CD8-positive, alpha-beta memory T cell (primary cell): ENCODE results near the gene HCK. TPM values are rescaled to one million over a fixed set of nuclear protein-coding genes. Genes with fewer than 3 reads are reported as not detected.

Experiments used
- CTCF ChIA-PET: fragments of 350-600 bp; sonication (Branson Sonifier 250); formaldehyde crosslinking; loops from one replicate; lab custom pipeline; 2021; ENCODE audit warnings: antibody characterized with exemption; lab: Charles Lee
- POLR2A ChIA-PET: fragments of 350-600 bp; sonication (Branson Sonifier 250); formaldehyde crosslinking; loops from one replicate; lab custom pipeline; 2021; ENCODE audit warnings: antibody characterized with exemption; lab: Charles Lee
- DNase-seq, 5 donors: peaks; one replicate each; pipeline versions ENCODE4 v3.0.0 to v3.0.0-alpha.2; 2020 to 2022; ENCODE audit warnings: mixed read lengths in 1 of 5
- H3K27ac ChIP-seq: one replicate; pipeline ENCODE4 v1.7.0; 2013; ENCODE audit warnings: low read depth, mild to moderate bottlenecking, low read length, moderate library complexity
- H3K27me3 ChIP-seq: 2 replicates; pipeline ENCODE4 v1.7.0; 2013; ENCODE audit warnings: low read length, mild to moderate bottlenecking; ENCODE audit not compliant: insufficient read depth, poor library complexity, severe bottlenecking
- H3K36me3 ChIP-seq: 2 replicates; pipeline ENCODE4 v1.7.0; 2013; ENCODE audit warnings: mild to moderate bottlenecking, low read length, moderate library complexity; ENCODE audit not compliant: insufficient read depth
- H3K4me1 ChIP-seq: 2 replicates; pipeline ENCODE4 v1.7.0; 2013; ENCODE audit warnings: mild to moderate bottlenecking, low read length, moderate library complexity; ENCODE audit not compliant: insufficient read depth
- H3K4me3 ChIP-seq: 2 replicates; pipeline ENCODE4 v1.7.0; 2013; ENCODE audit warnings: mild to moderate bottlenecking, low read length
- H3K9me3 ChIP-seq: 2 replicates; pipeline ENCODE4 v1.7.0; 2013; ENCODE audit warnings: mild to moderate bottlenecking, low read length
- H3K27ac Mint-ChIP-seq, 8 donors: one replicate each; pipeline ENCODE4 v1.8.0; 2020 to 2021; ENCODE audit warnings: mixed read lengths in 8 of 8, mild to moderate bottlenecking in 6 of 8, inconsistent platforms in 3 of 8, moderate library complexity in 3 of 8
- H3K27me3 Mint-ChIP-seq, 2 donors: one replicate each; pipeline ENCODE4 v1.8.0; 2020 to 2021; ENCODE audit warnings: mixed read lengths in 2 of 2, mild to moderate bottlenecking in 1 of 2, moderate library complexity in 1 of 2
- H3K36me3 Mint-ChIP-seq, 3 donors: one replicate each; pipeline ENCODE4 v1.8.0; 2020 to 2021; ENCODE audit warnings: mixed read lengths in 3 of 3, inconsistent platforms in 1 of 3, mild to moderate bottlenecking in 1 of 3
- H3K4me1 Mint-ChIP-seq, 3 donors: one replicate each; pipeline ENCODE4 v1.8.0; 2020 to 2021; ENCODE audit warnings: mixed read lengths in 3 of 3, inconsistent platforms in 1 of 3, mild to moderate bottlenecking in 1 of 3
- H3K4me3 Mint-ChIP-seq, 7 donors: one replicate each; pipeline ENCODE4 v1.8.0; 2020 to 2021; ENCODE audit warnings: mixed read lengths in 7 of 7, mild to moderate bottlenecking in 6 of 7, moderate library complexity in 4 of 7, inconsistent platforms in 2 of 7
- H3K9me3 Mint-ChIP-seq, 5 donors: one replicate each; pipeline ENCODE4 v1.8.0; 2020 to 2022; ENCODE audit warnings: mixed read lengths in 5 of 5, mild to moderate bottlenecking in 3 of 5, moderate library complexity in 2 of 5, inconsistent platforms in 1 of 5
- polyA plus RNA-seq: library from polyadenylated mRNA; unstranded; fragments of 300-500 nt; fragmentation: Illumina TruSeq; gene quantifications from one replicate; pipeline ENCODE4 v1.2.3, GENCODE V29; 2021
- total RNA-seq, 2 experiments: library from RNA; stranded (reverse); gene quantifications; one replicate each; pipeline ENCODE4 v1.2.3, GENCODE V29; 2021

The HCK gene
- total RNA-seq (under 1 TPM; 0.28 to 0.53 TPM), polyA plus RNA-seq (not detected)

DNA sequence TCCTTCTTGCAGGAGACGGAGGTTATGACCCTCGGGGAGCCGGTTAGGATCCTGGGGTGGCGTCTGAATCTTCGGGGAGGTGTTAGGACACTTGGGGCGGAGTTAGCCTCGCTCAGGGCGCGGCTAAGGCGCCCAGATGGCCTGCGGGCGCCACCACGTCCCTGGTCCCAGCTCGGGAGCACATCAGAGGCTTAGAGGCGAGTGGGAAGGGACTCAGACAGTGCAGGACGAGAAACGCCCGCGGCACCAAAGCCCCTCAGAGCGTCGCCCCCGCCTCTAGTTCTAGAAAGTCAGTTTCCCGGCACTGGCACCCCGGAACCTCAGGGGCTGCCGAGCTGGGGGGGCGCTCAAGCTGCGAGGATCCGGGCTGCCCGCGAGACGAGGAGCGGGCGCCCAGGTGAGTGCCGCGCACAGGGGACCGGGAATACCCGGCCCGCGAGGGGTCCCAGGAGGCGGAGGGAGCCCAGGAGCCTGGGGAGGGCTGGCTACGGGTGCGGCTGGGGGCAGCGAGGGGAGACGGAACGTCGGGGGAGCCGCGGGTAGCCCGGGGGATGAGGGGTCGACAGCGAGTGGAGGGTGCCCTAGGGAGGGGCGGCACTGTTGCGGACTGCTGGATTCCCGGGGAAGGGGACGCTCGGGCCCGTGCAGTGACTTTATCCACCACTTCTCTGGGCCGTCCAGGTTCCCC, at the start of gene HCK:
TSS of gene HCK (plus strand) at position 153 of the 688 bp plus-strand sequence.
- peaks cover 20% of the 10 kb centered on the region for H3K4me1 ChIP-seq
- H3K9me3 ChIP-seq: no peaks in the 10 kb centered on the region
- H3K4me3 Mint-ChIP-seq: peak within 1 kb of the TSS; percentile 38 to 80 (median 73)
- no peak for DNase-seq
- H3K27me3 ChIP-seq: peaks cover 48% of the 10 kb centered on the region
- H3K4me1 Mint-ChIP-seq: peaks cover 17 to 21% (median 17%) of the 10 kb centered on the region in 3 donors
- peak within 1 kb of the TSS in 1 of 8 donors; percentile 74 for H3K27ac Mint-ChIP-seq
- no peak within 1 kb of the TSS for H3K4me3 ChIP-seq
- peaks cover 0 to 3% (median 0%) of the 10 kb centered on the region in 3 donors for H3K36me3 Mint-ChIP-seq
- ChIA-PET POLR2A (no interaction called here), CTCF (no interaction called here)
- no peaks in the 10 kb centered on the region for H3K9me3 Mint-ChIP-seq
- no peak within 1 kb of the TSS for H3K27ac ChIP-seq
- H3K36me3 ChIP-seq: no peaks in the 10 kb centered on the region
- H3K27me3 Mint-ChIP-seq: peaks cover 60 to 74% of the 10 kb centered on the region in 2 donors

DNA sequence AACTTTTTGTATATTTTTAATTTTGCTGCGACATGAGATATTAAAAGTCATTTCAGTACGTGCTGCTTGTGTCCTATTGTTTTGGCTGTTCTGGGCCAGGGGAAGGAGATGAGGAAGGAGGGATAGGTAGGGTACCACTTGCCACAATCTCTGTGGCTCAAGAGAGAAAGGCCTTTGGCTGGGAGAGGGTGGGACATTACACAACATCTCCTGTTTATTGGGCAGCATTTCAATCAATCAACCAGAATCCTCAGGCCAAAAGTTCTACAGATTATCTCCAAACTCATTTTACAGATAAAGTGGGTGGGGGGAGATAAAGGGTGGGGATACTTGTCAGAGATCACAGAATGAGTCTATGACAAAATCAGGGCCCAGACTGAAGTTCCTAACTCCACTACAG, 48.7 kb upstream of the HCK start:
- peaks cover 5 to 8% of the 10 kb centered on the region in 2 donors for H3K27me3 Mint-ChIP-seq
- no peaks in the 10 kb centered on the region for H3K9me3 Mint-ChIP-seq
- POLR2A ChIA-PET: no interaction called here
- H3K27ac Mint-ChIP-seq: no peak overlapping the region
- Histone ChIP-seq H3K4me3 (no peak overlapping the region), H3K4me1 (no peaks in the 10 kb centered on the region), H3K27me3 (no peaks in the 10 kb centered on the region), H3K27ac (no peak overlapping the region), H3K9me3 (no peaks in the 10 kb centered on the region), H3K36me3 (no peaks in the 10 kb centered on the region)
- H3K36me3 Mint-ChIP-seq: no peaks in the 10 kb centered on the region
- H3K4me1 Mint-ChIP-seq: no peaks in the 10 kb centered on the region
- no peak for DNase-seq
- CTCF ChIA-PET: no interaction called here
- no peak overlapping the region for H3K4me3 Mint-ChIP-seq

DNA sequence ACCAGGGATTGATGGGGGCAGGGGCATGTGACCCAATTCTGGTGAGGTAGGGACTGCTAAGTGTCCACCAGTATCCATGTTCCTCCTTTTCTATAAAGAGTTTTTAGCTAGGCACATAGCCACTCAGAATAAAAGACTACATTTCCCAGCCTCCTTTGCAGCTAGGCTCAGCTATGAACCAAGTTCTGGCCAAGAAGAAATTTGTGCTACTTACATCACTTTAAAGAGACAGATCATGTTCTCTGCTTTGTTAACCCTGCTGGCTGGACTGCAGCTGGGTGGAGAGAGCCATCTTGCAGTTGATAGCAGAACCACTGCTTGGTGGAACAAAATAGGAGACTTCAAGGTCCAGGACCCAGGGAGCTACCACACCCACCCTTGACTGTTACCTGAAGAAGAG, 47.1 kb upstream of the HCK start:
- Mint-ChIP-seq H3K4me3 (no peak overlapping the region), H3K36me3 (no peaks in the 10 kb centered on the region), H3K4me1 (no peaks in the 10 kb centered on the region), H3K27me3 (peaks cover 4 to 10% of the 10 kb centered on the region in 2 donors), H3K9me3 (no peaks in the 10 kb centered on the region), H3K27ac (no peak overlapping the region)
- no peaks in the 10 kb centered on the region for H3K9me3 ChIP-seq
- DNase-seq: peak in 1 of 5 donors; percentile 8
- CTCF ChIA-PET: no interaction called here
- H3K36me3 ChIP-seq: no peaks in the 10 kb centered on the region
- POLR2A ChIA-PET: no interaction called here
- no peak overlapping the region for H3K4me3 ChIP-seq
- H3K27me3 ChIP-seq: no peaks in the 10 kb centered on the region
- no peaks in the 10 kb centered on the region for H3K4me1 ChIP-seq
- H3K27ac ChIP-seq: no peak overlapping the region

DNA sequence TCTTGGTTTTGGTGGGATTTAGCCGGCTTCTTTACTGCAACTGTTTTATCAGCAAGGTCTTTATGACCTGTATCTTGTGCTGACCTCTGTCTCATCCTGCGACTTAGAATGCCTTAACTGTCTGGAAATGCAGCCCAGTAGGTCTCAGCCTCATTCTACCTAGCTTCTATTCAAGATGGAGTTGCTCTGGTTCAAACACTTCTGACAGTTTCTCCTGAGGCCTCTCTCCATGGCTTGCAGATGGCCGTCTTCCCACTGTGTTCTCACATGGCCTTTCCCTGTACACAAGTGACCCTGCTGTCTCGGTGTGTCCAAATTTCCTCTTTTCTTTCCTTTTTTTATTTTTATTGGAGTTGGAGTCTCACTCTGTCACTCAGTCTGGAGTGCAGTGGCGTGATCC, 46.0 kb upstream of the HCK start:
- no peaks in the 10 kb centered on the region for H3K36me3 Mint-ChIP-seq
- H3K9me3 ChIP-seq: no peaks in the 10 kb centered on the region
- peaks cover 7 to 16% of the 10 kb centered on the region in 2 donors for H3K27me3 Mint-ChIP-seq
- no peaks in the 10 kb centered on the region for H3K36me3 ChIP-seq
- CTCF ChIA-PET: no interaction called here
- DNase-seq: peak in 1 of 5 donors; percentile 4
- H3K27ac Mint-ChIP-seq: peak overlapping the region in 1 of 8 donors; percentile 28
- POLR2A ChIA-PET: no interaction called here
- no peaks in the 10 kb centered on the region for H3K4me1 ChIP-seq
- no peak overlapping the region for H3K27ac ChIP-seq
- no peak overlapping the region for H3K4me3 ChIP-seq
- H3K4me3 Mint-ChIP-seq: no peak overlapping the region
- H3K27me3 ChIP-seq: no peaks in the 10 kb centered on the region
- H3K4me1 Mint-ChIP-seq: no peaks in the 10 kb centered on the region
- no peaks in the 10 kb centered on the region for H3K9me3 Mint-ChIP-seq

DNA sequence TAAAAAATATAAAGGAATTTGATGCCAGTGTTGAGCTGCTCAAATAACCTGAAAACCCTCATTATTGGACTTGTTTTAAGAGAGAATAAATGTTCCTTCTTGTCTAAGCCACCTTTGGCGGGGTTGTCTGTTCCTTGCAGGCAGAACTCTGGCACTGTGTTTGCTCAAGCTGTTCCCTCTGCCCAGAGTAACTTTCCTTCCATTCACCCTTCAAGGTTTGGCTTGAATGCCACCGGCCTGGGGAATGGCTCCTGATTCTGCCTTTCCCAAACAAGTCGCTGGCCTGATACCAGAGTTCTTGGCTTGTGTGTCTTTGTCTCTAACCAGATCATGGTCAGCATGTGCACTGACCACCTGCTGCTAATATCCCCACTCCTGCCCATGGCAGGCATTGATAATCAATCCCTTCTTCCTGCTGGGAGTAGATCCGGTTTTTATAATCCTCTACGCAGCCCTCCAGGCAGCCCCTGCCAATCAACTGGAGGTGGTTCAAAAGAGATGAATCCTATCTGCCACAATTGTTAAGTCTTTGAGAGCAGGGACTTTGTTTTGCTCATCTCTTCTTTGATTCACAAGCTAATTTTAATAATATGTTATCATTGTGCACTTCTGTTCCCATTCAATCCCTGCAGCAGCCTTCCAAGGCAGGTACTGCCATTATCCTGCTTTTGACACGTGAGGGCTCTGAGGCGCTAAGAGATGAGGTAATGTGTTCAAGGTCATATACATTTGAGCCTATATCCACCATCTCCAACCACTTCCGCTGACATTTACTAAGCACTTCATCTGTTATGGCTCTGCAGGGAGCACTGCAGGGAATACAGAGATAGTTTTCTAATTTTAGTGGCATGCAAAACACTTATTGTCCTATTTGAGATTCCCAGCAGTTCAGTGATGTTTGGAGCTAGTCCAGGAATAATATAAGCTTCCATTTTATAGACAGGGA, 44.9 kb upstream of the HCK start:
- no peak overlapping the region for H3K27ac Mint-ChIP-seq
- H3K9me3 ChIP-seq: no peaks in the 10 kb centered on the region
- H3K4me1 Mint-ChIP-seq: no peaks in the 10 kb centered on the region
- H3K9me3 Mint-ChIP-seq: no peaks in the 10 kb centered on the region
- H3K36me3 Mint-ChIP-seq: no peaks in the 10 kb centered on the region
- POLR2A ChIA-PET: no interaction called here
- no peak overlapping the region for H3K4me3 ChIP-seq
- H3K36me3 ChIP-seq: no peaks in the 10 kb centered on the region
- DNase-seq: peak in 1 of 5 donors; percentile 1
- no peaks in the 10 kb centered on the region for H3K4me1 ChIP-seq
- no peaks in the 10 kb centered on the region for H3K27me3 ChIP-seq
- CTCF ChIA-PET: interaction anchor here (1.4 to 1.5 kb wide), 2 partner anchors 10 to 54 kb away, joined by 4 to 5 read pairs; no protein-coding TSS in a partner anchor
- H3K4me3 Mint-ChIP-seq: no peak overlapping the region
- H3K27ac ChIP-seq: no peak overlapping the region
- H3K27me3 Mint-ChIP-seq: peaks cover 5 to 24% of the 10 kb centered on the region in 2 donors

DNA sequence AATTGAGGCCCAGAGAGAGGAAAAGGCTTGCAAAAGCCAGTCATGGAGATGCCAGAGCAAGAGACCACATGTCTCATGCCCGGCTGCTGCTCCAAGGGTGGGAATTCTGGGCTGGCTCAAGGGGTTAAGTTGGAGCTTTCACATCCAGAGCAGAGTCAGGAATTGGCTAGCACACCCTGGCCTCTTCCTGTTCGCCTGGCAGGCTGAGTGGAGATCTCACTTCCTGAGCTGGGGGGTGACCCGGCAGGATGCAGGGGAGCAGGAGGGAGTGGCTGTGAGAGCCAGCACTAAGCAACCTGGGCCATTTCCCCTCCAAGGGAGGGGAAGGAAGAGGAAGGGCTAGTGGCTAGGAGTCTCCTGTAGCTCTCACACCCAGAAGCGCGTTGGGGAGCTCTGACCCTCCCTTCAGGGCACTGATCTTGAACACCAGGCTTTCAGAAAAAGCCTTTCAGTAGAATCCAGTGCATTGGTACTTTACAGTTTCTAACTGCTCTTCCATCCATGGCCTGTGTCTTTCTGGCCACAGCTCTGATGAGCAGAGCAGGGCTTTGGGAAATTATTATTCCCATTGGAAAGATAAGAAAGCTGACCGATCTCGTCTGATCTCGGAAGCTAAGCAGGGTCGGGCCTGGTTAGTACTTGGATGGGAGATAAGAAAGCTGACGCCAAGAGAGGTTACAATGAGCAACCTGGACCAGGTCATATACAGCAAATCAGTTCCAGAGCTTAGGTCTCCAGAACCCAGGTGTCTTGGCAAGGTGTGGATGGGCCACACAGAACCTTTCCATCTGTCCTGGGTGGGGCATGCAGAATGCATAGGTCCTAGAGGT, 44.0 kb upstream of the HCK start:
- DNase-seq: peak in 1 of 5 donors; percentile 12

DNA sequence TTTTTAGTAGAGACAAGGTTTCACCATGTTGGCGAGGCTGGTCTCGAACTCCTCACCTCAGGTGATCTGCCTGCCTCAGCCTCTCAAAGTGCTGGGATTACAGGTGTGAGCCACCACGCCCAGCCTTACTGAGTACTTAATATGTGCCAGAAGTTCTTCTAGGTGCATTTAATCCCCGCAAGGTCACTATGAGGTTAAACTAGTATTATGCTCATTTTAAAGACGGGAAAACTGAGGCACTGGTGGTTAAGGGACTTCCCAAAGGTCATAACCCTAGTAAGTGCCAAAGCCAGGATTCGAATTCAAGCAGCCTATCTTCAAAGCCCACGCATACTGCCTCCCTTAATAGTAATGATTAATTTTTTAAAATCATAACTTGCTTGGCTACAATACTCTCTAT, 42.5 kb upstream of the HCK start:
- ChIA-PET POLR2A (no interaction called here), CTCF (no interaction called here)
- H3K4me3 Mint-ChIP-seq: no peak overlapping the region
- H3K27ac Mint-ChIP-seq: no peak overlapping the region
- H3K36me3 Mint-ChIP-seq: no peaks in the 10 kb centered on the region
- no peaks in the 10 kb centered on the region for H3K4me1 ChIP-seq
- H3K9me3 ChIP-seq: no peaks in the 10 kb centered on the region
- H3K27me3 ChIP-seq: no peaks in the 10 kb centered on the region
- H3K4me1 Mint-ChIP-seq: no peaks in the 10 kb centered on the region
- no peak overlapping the region for H3K4me3 ChIP-seq
- no peaks in the 10 kb centered on the region for H3K9me3 Mint-ChIP-seq
- DNase-seq: no peak
- H3K27me3 Mint-ChIP-seq: peaks cover 5 to 32% of the 10 kb centered on the region in 2 donors
- H3K36me3 ChIP-seq: no peaks in the 10 kb centered on the region
- H3K27ac ChIP-seq: no peak overlapping the region

More for the DNA sequence above, 44.0 kb upstream of the HCK start:
- H3K9me3 Mint-ChIP-seq: no peaks in the 10 kb centered on the region
- Histone ChIP-seq H3K27me3 (no peaks in the 10 kb centered on the region), H3K36me3 (no peaks in the 10 kb centered on the region), H3K9me3 (no peaks in the 10 kb centered on the region), H3K27ac (no peak overlapping the region), H3K4me3 (no peak overlapping the region), H3K4me1 (no peaks in the 10 kb centered on the region)
- no peaks in the 10 kb centered on the region for H3K36me3 Mint-ChIP-seq
- ChIA-PET CTCF (interaction anchor here (1.4 to 1.5 kb wide), 2 partner anchors 10 to 55 kb away, joined by 4 to 5 read pairs; no protein-coding TSS in a partner anchor), POLR2A (no interaction called here)
- peaks cover 5 to 29% of the 10 kb centered on the region in 2 donors for H3K27me3 Mint-ChIP-seq
- no peaks in the 10 kb centered on the region for H3K4me1 Mint-ChIP-seq
- no peak overlapping the region for H3K4me3 Mint-ChIP-seq
- no peak overlapping the region for H3K27ac Mint-ChIP-seq
